GM21717 (cell line): ENCODE measurements around the gene PUS7.
"Not testable (repeated sequence)": the region's sequence is repeated elsewhere in the genome, so short reads cannot be mapped to it uniquely, and the experiment has no call there.

Experiments
- ATAC-seq: cut with Tn5 transposase; IDR thresholded peaks from one replicate; pipeline ENCODE4 v1.9.1; 2021; ENCODE audit warnings: mild to moderate bottlenecking, moderate library complexity; ENCODE audit not compliant: unreplicated experiment

The PUS7 gene

DNA sequence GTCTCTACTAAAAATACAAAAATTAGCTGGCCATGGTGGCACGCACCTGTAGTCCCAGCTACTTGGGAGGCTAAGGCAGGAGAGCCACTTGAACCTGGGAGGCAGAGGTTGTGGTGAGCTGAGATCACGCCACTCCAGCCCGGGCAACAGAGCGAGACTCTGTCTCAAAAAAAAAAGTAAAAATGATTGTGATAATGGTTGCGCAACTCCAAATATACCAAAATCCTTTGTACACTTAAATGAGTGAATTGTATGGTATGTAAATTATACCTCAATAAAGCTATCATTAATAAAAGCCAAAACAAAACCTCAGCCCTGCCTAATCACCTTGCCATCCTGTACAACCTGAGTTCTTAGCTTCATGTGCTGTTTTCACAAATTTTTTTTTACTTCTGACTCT is 71.2 kb downstream of the PUS7 start:
- ATAC-seq: not testable (repeated sequence)

GRCh38 chr7:105450177-105450861 is 71.8 kb downstream of the PUS7 start:
- no peak for ATAC-seq

- no peak for ATAC-seq
Observed at GRCh38 chr7:105448181-105448580, 73.9 kb downstream of the PUS7 start.

GRCh38 chr7:105444342-105444987 is 77.6 kb downstream of the PUS7 start:
- ATAC-seq: no peak

DNA sequence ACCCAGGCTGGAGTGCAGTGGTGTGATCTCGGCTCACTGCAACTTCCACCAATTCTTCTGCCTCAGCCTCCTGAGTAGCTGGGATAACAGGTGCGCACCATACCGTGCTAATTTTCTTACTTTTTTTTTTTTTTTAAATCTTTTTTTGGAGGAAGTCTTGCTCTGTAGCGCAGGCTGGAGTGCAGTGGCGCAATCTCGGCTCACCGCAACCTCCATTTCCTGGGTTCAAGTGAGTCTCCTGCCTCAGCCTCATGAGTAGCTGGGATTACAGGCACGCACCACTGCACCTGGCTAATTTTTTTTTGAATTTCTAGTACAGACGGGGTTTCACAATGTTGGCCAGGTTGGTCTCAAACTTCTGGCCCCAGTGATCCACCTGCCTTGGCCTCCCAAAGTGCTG is 79.9 kb downstream of the PUS7 start:
- not testable (repeated sequence) for ATAC-seq

GRCh38 chr7:105439174-105439893 is 82.7 kb downstream of the PUS7 start:
- no peak for ATAC-seq

- no peak for ATAC-seq
Observed at GRCh38 chr7:105438847-105439173, 83.3 kb downstream of the PUS7 start.

GRCh38 chr7:105438254-105438653 is 83.8 kb downstream of the PUS7 start:
- ATAC-seq: no peak

GRCh38 chr7:105437356-105437755 is 84.7 kb downstream of the PUS7 start:
- ATAC-seq: not testable (repeated sequence)

DNA sequence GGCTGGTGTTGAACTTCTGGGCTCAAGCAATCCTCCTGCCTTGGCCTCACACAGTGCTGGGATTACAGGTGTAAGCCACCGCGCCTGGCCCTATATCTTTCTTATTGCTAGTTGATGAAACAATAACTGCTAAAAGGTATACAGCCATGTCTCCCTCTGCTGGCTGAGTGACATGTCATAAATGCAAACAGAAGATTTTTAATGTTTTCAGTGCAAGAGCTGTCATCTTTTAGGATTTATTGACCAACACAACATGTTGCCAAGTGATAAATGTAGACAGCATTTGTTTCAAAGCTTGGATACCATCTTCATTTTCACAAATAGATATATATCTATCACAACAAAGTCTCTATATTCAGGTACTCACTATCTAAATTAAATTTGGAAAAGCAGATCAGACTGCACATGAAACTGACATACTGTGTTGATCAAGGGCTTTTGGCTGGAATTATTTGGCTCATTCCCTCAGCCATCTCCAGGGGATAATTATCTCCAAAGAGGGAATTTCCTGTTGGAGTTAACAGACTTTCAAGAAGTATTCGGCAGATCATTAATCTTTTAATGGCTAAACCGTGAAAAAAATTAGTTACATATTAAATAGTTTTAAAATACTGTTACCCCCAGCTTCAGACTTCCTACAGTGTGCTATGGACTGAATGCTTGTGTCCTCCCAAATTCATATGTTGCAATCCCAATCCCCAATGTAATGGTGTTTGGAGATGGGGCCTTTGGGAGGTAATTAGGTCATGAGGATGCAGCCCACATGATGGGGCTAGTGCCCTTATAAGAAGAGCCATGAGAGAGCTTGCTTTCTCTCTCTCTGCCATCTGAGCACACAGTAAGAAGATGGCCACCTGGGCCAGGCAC is 92.1 kb downstream of the PUS7 start:
- ATAC-seq: no peak

DNA sequence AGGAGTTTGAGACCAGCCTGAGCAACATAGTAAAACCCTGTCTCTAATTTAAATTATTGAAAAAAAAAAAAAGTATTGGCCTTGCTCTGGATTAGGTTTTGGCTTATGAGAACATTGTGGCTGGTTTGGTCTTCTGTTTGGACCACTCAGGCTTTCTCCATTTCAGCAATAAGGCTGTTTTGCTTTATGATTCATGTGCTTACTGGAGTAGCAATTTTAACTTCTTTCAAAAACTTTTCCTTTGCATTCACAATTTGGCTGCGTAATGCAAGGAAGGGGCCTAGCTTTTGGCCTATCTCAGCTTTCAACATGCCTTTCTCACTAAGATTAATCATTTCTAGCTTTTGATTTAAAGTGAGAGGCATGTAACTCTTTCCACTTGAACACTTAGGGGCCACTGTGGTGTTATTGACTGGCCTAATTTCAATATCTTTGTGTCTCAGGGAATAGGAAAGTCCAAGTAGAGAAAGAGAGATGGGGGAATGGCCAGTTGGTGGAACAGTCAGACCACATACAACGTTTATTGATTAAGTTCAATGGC is 95.4 kb downstream of the PUS7 start:
- ATAC-seq: no peak

DNA sequence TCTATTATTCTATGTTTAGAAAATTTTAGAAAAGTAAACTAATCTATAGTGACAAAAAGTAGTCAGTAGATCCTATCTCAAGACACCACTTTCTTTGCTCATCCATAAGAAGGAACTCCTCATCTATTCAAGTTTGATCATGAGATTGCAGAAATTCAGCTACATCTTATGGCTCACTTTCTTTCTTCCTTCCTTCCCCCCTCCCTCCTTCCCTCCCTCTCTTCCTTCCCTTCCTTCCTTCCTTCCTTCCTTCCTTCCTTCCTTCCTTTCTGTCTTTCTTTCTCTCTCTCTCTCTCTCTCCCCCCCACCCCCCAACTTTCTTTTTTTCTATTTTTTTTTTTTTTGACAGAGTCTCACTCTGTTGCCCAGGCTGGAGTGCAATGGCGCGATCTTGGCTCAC is 98.1 kb downstream of the PUS7 start:
- ATAC-seq: no peak

DNA sequence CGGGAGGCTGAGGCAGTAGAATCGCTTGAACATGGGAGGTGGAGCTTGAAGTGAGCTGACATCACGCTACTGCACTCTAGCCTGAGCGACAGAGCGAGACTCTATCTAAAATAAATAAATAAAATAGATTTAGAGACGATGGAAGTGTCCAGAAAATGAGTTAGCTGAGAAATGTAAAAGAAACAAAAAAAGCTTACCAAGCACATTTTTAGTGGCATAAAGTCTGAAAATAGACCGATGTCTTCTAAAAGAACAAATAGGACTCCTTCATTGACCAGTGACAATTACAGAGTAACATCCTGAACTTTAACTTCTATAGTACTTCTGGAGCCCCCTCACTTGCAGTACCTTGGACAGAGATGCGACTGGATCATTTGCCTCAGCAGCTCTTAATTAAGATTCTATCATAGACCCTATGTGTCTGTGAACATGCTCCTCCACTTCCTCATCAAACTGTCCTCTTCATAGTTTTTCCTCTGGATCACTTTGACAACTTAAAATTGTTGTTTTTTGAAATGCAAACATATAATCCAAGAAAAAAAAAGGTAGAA is 108.1 kb downstream of the PUS7 start:
- no peak for ATAC-seq

- ATAC-seq: not testable (repeated sequence)
Observed at GRCh38 chr7:105410774-105411173, 111.3 kb downstream of the PUS7 start.

DNA sequence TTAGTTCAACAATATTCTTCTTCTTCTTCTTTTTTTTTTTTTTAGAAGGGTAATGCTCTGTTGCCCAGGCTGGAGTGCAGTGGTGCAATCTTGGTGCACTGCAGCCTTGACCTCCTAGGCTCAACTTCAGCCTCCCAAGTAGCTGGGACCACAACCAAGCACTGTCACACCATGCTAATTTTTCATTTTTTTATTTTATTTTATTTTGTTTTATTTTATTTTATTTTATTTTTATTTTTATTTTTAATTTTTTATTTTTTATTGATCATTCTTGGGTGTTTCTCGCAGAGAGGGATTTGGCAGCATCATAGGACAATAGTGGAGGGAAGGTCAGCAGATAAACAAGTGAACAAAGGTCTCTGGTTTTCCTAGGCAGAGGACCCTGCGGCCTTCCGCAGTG is 112.3 kb downstream of the PUS7 start:
- ATAC-seq: not testable (repeated sequence)

DNA sequence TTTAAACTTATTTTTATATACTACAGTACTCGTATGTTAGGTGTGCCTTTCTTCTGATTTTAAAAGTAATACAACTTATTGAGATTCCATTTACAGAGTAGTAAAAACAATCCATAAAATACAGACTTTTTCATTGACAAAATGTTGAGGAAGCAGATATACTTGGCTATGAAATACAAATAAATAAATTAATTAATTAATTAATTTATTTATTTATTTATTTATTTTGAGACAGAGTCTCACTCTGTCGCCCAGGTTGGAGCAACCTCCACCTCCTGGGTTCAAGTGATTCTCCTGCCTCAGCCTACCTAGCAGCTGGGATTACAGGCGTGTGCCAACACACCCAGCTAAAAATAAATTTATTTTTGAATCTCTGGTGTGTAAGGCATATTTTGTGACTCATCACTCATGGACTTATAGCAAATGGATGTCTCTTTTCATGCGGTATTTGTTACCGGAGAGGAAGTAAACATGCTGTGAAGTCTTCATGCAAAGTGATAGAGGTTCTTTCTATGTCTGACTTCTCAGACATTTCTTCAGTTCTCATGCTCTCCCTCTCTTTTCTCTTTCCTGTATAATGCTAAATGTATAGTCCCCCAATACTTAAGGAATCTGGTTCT is 113.2 kb downstream of the PUS7 start:
- no peak for ATAC-seq
